HEK293 (cell line): ENCODE measurements around the gene KIAA0513.

Experiments
- CTCF ChIA-PET: fragments of 350-600 bp; formaldehyde crosslinking; extraction: SDS; loops from one replicate; lab custom pipeline; 2021; ENCODE audit warnings: antibody characterized with exemption; lab: Yijun Ruan, JAX
- POLR2A ChIA-PET: fragments of 300-600 bp; formaldehyde crosslinking; extraction: SDS; loops from one replicate; lab custom pipeline; 2020; ENCODE audit warnings: antibody characterized with exemption, inconsistent platforms; lab: Yijun Ruan, JAX
- H3K27ac ChIP-seq: fragments of 200-500 bp; sonication (Bioruptor generic); 2 replicates; pipeline ENCODE4 v1.5.1; 2014; ENCODE audit warnings: low read depth, low read length, control low read depth, inconsistent platforms; ENCODE audit errors: extremely low read depth
- H3K36me3 ChIP-seq, 2 experiments: fragments of 200-500 bp in 1 of 2; sonication (Bioruptor generic) in 1 of 2; 1 replicate in 1 of 2; 2 replicates in 1 of 2; pipeline ENCODE4 v1.5.1; 2014 to 2017; ENCODE audit warnings: inconsistent platforms in 2 of 2, low read length in 2 of 2; ENCODE audit not compliant: control insufficient read depth in 2 of 2, insufficient read depth in 1 of 2
- H3K4me1 ChIP-seq: fragments of 200-500 bp; sonication (Bioruptor generic); 2 replicates; pipeline ENCODE4 v1.5.1; 2014; ENCODE audit warnings: mild to moderate bottlenecking, low read length, inconsistent platforms; ENCODE audit not compliant: control insufficient read depth, insufficient read depth
- H3K4me3 ChIP-seq: 2 replicates; pipeline ENCODE4 v1.5.1; 2011; ENCODE audit warnings: low read depth, mild to moderate bottlenecking, control low read depth, low read length, moderate library complexity
- H3K9me3 ChIP-seq: fragments of 200-500 bp; sonication (Bioruptor generic); 2 replicates; pipeline ENCODE4 v1.5.1; 2014; ENCODE audit warnings: low read depth, low read length, inconsistent platforms; ENCODE audit not compliant: control insufficient read depth, insufficient read depth
- MZF1 ChIP-seq: fragments of 450-650 bp; formaldehyde crosslinking; IDR thresholded peaks from 2 replicates; pipeline ENCODE4 v1.5.1; 2017; ENCODE audit warnings: missing biosample characterization, missing genetic modification characterization, borderline replicate concordance
- OSR2 ChIP-seq: fragments of 450-650 bp; formaldehyde crosslinking; IDR thresholded peaks from 2 replicates; pipeline ENCODE4 v1.5.1; 2016; ENCODE audit warnings: missing biosample characterization, missing genetic modification characterization
- OVOL3 ChIP-seq: fragments of 450-650 bp; formaldehyde crosslinking; IDR thresholded peaks from 2 replicates; pipeline ENCODE4 v1.5.1; 2016; ENCODE audit warnings: missing biosample characterization, missing genetic modification characterization
- RBAK ChIP-seq: fragments of 450-650 bp; formaldehyde crosslinking; IDR thresholded peaks from 2 replicates; pipeline ENCODE4 v1.5.1; 2016; ENCODE audit warnings: missing biosample characterization, missing genetic modification characterization
- SCRT1 ChIP-seq: fragments of 450-650 bp; formaldehyde crosslinking; IDR thresholded peaks from 2 replicates; pipeline ENCODE4 v1.5.1; 2016; ENCODE audit warnings: missing biosample characterization, missing genetic modification characterization, borderline replicate concordance
- TSHZ1 ChIP-seq: fragments of 450-650 bp; formaldehyde crosslinking; IDR thresholded peaks from 2 replicates; pipeline ENCODE4 v1.5.1; 2016; ENCODE audit warnings: missing biosample characterization, missing genetic modification characterization, borderline replicate concordance
- ZFP3 ChIP-seq: fragments of 450-650 bp; formaldehyde crosslinking; IDR thresholded peaks from 2 replicates; pipeline ENCODE4 v1.5.1; 2016; ENCODE audit warnings: low read depth, missing biosample characterization, missing genetic modification characterization
- ZNF132 ChIP-seq: fragments of 450-650 bp; formaldehyde crosslinking; IDR thresholded peaks from 2 replicates; pipeline ENCODE4 v1.5.1; 2017; ENCODE audit warnings: missing biosample characterization, missing genetic modification characterization, borderline replicate concordance
- ZNF140 ChIP-seq: fragments of 450-650 bp; formaldehyde crosslinking; IDR thresholded peaks from 2 replicates; pipeline ENCODE4 v1.5.1; 2016; ENCODE audit warnings: missing biosample characterization, missing genetic modification characterization
- ZNF18 ChIP-seq: fragments of 450-650 bp; formaldehyde crosslinking; IDR thresholded peaks from 2 replicates; pipeline ENCODE4 v1.5.1; 2016; ENCODE audit warnings: missing biosample characterization, missing genetic modification characterization
- ZNF24 ChIP-seq: fragments of 450-650 bp; formaldehyde crosslinking; IDR thresholded peaks from 2 replicates; pipeline ENCODE4 v1.5.1; 2016; ENCODE audit warnings: missing biosample characterization, missing genetic modification characterization
- ZNF274 ChIP-seq, 2 experiments: fragments of 200-500 bp in 1 of 2; fragments of 450-650 bp in 1 of 2; sonication (Bioruptor generic) in 1 of 2; formaldehyde crosslinking in 1 of 2; IDR thresholded peaks; 2 replicates each; pipeline versions ENCODE4 v1.5.1 to v1.6.1; 2014 to 2016; ENCODE audit warnings: borderline replicate concordance in 1 of 2, inconsistent platforms in 1 of 2, low read length in 1 of 2, missing biosample characterization in 1 of 2, missing genetic modification characterization in 1 of 2
- ZNF404 ChIP-seq: fragments of 450-650 bp; formaldehyde crosslinking; IDR thresholded peaks from 2 replicates; pipeline ENCODE4 v1.5.1; 2017; ENCODE audit warnings: missing biosample characterization, missing genetic modification characterization
- ZNF530 ChIP-seq: fragments of 450-650 bp; formaldehyde crosslinking; IDR thresholded peaks from 2 replicates; pipeline ENCODE4 v1.5.1; 2016; ENCODE audit warnings: low read depth, missing biosample characterization, missing genetic modification characterization
- ZNF621 ChIP-seq: fragments of 450-650 bp; formaldehyde crosslinking; IDR thresholded peaks from 2 replicates; pipeline ENCODE4 v1.5.1; 2017; ENCODE audit warnings: missing biosample characterization, missing genetic modification characterization
- ZNF677 ChIP-seq: fragments of 450-650 bp; IDR thresholded peaks from 2 replicates; pipeline ENCODE4 v1.5.0; 2018; ENCODE audit warnings: missing biosample characterization, mild to moderate bottlenecking, missing genetic modification characterization, moderate library complexity
- ZNF837 ChIP-seq: fragments of 450-650 bp; formaldehyde crosslinking; IDR thresholded peaks from 2 replicates; pipeline ENCODE4 v1.5.1; 2016; ENCODE audit warnings: missing biosample characterization, missing genetic modification characterization
- TF ChIP-seq, protein P1 (sequence below): fragments of 450-650 bp; formaldehyde crosslinking; IDR thresholded peaks from 2 replicates; pipeline ENCODE4 v1.5.1; 2016; ENCODE audit warnings: missing biosample characterization, missing genetic modification characterization
- TF ChIP-seq, protein P2 (sequence below): fragments of 450-650 bp; formaldehyde crosslinking; IDR thresholded peaks from 2 replicates; pipeline ENCODE4 v1.5.1; 2016; ENCODE audit warnings: missing biosample characterization, missing genetic modification characterization

Gene KIAA0513

GRCh38 chr16:85067024-85067423 lies 39.4 kb downstream of the KIAA0513 start:
- POLR2A ChIA-PET, result interaction anchor here (1.3 kb wide), 1 partner anchor 9 kb away, joined by 3 read pairs; no protein-coding TSS in a partner anchor
- CTCF ChIA-PET, result interaction anchor here (1.4 kb wide), 1 partner anchor 48 kb away, joined by 4 read pairs; no protein-coding TSS in a partner anchor
- Histone ChIP-seq H3K9me3 (no peaks in the 10 kb centered on the region), H3K27ac (no peak overlapping the region), H3K4me1 (no peaks in the 10 kb centered on the region), H3K4me3 (no peak overlapping the region), H3K36me3 (peaks cover 0 to 24% of the 10 kb centered on the region in 2 experiments; a peak in 1 of 3 replicates)
- no peak for TF ChIP-seq MZF1 (tag by site-specific recombination)
- TF ChIP-seq ZNF140 (tag by site-specific recombination), result no peak
- TF ChIP-seq ZNF621 (tag by site-specific recombination), result no peak
- no peak for TF ChIP-seq ZNF837 (tag by site-specific recombination)
- no peak for TF ChIP-seq ZNF18 (tag by site-specific recombination)
- no peak for TF ChIP-seq OSR2 (tag by site-specific recombination)
- TF ChIP-seq ZNF530 (tag by site-specific recombination), result no peak
- TF ChIP-seq SCRT1 (tag by site-specific recombination), result no peak
- no peak for TF ChIP-seq ZNF677 (tag by site-specific recombination)
- no peak for TF ChIP-seq TSHZ1
- no peak for TF ChIP-seq ZNF404 (tag by site-specific recombination)
- TF ChIP-seq, protein P1, sequence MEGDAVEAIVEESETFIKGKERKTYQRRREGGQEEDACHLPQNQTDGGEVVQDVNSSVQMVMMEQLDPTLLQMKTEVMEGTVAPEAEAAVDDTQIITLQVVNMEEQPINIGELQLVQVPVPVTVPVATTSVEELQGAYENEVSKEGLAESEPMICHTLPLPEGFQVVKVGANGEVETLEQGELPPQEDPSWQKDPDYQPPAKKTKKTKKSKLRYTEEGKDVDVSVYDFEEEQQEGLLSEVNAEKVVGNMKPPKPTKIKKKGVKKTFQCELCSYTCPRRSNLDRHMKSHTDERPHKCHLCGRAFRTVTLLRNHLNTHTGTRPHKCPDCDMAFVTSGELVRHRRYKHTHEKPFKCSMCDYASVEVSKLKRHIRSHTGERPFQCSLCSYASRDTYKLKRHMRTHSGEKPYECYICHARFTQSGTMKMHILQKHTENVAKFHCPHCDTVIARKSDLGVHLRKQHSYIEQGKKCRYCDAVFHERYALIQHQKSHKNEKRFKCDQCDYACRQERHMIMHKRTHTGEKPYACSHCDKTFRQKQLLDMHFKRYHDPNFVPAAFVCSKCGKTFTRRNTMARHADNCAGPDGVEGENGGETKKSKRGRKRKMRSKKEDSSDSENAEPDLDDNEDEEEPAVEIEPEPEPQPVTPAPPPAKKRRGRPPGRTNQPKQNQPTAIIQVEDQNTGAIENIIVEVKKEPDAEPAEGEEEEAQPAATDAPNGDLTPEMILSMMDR (tag by site-specific recombination), result no peak
- TF ChIP-seq RBAK (tag by site-specific recombination), result no peak
- TF ChIP-seq ZNF274 (IDR thresholded peaks at IDR 0.05; ENCODE audit: low read length), result no peak
- no peak for TF ChIP-seq ZNF274 (tag by site-specific recombination; IDR thresholded peaks at IDR 0.05; ENCODE audit: borderline replicate concordance)
- TF ChIP-seq ZFP3 (tag by site-specific recombination), result no peak
- no peak for TF ChIP-seq OVOL3 (tag by site-specific recombination)
- TF ChIP-seq, protein P2, sequence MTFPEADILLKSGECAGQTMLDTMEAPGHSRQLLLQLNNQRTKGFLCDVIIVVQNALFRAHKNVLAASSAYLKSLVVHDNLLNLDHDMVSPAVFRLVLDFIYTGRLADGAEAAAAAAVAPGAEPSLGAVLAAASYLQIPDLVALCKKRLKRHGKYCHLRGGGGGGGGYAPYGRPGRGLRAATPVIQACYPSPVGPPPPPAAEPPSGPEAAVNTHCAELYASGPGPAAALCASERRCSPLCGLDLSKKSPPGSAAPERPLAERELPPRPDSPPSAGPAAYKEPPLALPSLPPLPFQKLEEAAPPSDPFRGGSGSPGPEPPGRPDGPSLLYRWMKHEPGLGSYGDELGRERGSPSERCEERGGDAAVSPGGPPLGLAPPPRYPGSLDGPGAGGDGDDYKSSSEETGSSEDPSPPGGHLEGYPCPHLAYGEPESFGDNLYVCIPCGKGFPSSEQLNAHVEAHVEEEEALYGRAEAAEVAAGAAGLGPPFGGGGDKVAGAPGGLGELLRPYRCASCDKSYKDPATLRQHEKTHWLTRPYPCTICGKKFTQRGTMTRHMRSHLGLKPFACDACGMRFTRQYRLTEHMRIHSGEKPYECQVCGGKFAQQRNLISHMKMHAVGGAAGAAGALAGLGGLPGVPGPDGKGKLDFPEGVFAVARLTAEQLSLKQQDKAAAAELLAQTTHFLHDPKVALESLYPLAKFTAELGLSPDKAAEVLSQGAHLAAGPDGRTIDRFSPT (tag by site-specific recombination), result no peak
- TF ChIP-seq ZNF132 (tag by site-specific recombination), result no peak
- TF ChIP-seq ZNF24, result no peak
